K562 (cell line): ENCODE results near the gene LAMB4. TPM values are rescaled to one million over a fixed set of nuclear protein-coding genes. Genes with fewer than 3 reads are reported as not detected.

Experiments used
- ATAC-seq: fragments of 200-7000 bp; cut with Tn5 transposase; 3 replicates; pipeline ENCODE4 v1.9.1; 2020; ENCODE audit warnings: moderate library complexity
- BruUV-seq: library from RNA; stranded (reverse); fragments of 400-500 nt; replicated peaks from 2 replicates; lab custom pipeline; 2021; lab: Mats Ljungman, UMichigan
- CTCF ChIA-PET: fragments of 300-600 bp; formaldehyde crosslinking; extraction: SDS; loops from one replicate; lab custom pipeline; 2021; ENCODE audit warnings: low intra/inter-chr PET ratio; lab: Yijun Ruan, JAX
- POLR2A ChIA-PET: fragments of 300-600, 350-650 bp; sonication (Branson Sonifier 250); formaldehyde crosslinking; extraction: SDS; loops from one replicate; lab custom pipeline; 2021; ENCODE audit warnings: antibody characterized with exemption, inconsistent platforms; lab: Yijun Ruan, JAX
- DNase-seq, 4 experiments: peaks; one replicate each; pipeline versions ENCODE4 v3.0.0 to v3.0.0-alpha.2; 2011 to 2018; ENCODE audit warnings: low spot score in 3 of 4, mixed read lengths in 3 of 4; ENCODE audit errors: extremely low read depth in 1 of 4
- FAIRE-seq: peaks from 2 replicates; lab custom pipeline; 2011; peaks lifted over from hg19 to GRCh38; lab: Jason Lieb, UNC
- H2AFZ ChIP-seq: 2 replicates; pipeline ENCODE4 v1.6.0; 2011; ENCODE audit warnings: low read depth, low read length, control low read depth, inconsistent platforms
- H3K27ac ChIP-seq: fragments of 200-600 bp; 3 replicates; pipeline ENCODE4 v1.8.0; 2011; ENCODE audit warnings: low read depth, mild to moderate bottlenecking, control low read depth, inconsistent platforms, low read length, moderate library complexity, mixed read lengths; ENCODE audit errors: extremely low read depth
- H3K27me3 ChIP-seq, 2 experiments: fragments of 300-600 bp in 1 of 2; 2 replicates in 1 of 2; 3 replicates in 1 of 2; pipeline versions ENCODE4 v1.6.0 to v1.8.0; 2011; ENCODE audit warnings: inconsistent platforms in 2 of 2, low read length in 2 of 2, mild to moderate bottlenecking in 1 of 2, mixed read lengths in 1 of 2, moderate library complexity in 1 of 2; ENCODE audit not compliant: control insufficient read depth in 2 of 2, insufficient read depth in 2 of 2
- H3K36me3 ChIP-seq: fragments of 300-600 bp; 3 replicates; pipeline ENCODE4 v1.8.0; 2011; ENCODE audit warnings: mild to moderate bottlenecking, low read length, inconsistent platforms; ENCODE audit not compliant: control insufficient read depth, insufficient read depth
- H3K4me1 ChIP-seq, 2 experiments: fragments of 200-600 bp in 1 of 2; replicated peaks in 1 of 2; 2 replicates in 1 of 2; 3 replicates in 1 of 2; pipeline versions ENCODE4 v1.5.1 to v1.8.0; 2011; ENCODE audit warnings: inconsistent platforms in 2 of 2, low read length in 2 of 2, mild to moderate bottlenecking in 1 of 2, mixed read lengths in 1 of 2, moderate library complexity in 1 of 2; ENCODE audit not compliant: control insufficient read depth in 2 of 2, insufficient read depth in 2 of 2
- H3K4me2 ChIP-seq: 2 replicates; pipeline ENCODE4 v1.6.1; 2011; ENCODE audit warnings: low read length, control low read depth, inconsistent platforms, mixed read lengths; ENCODE audit not compliant: insufficient read depth
- H3K4me3 ChIP-seq: fragments of 200-600 bp; sonication (generic), shearing (Covaris generic); 2 replicates; pipeline ENCODE4 v1.5.1; 2016; ENCODE audit warnings: control low read depth, inconsistent platforms
- H3K79me2 ChIP-seq: fragments of 200-600 bp; 3 replicates; pipeline ENCODE4 v1.8.0; 2011; ENCODE audit warnings: low read length, inconsistent platforms; ENCODE audit not compliant: control insufficient read depth, insufficient read depth
- H3K9ac ChIP-seq, 2 experiments: 2 replicates each; pipeline versions ENCODE4 v1.6.0 to v1.6.1; 2011; ENCODE audit warnings: low read depth in 2 of 2, low read length in 2 of 2, control low read depth in 1 of 2, inconsistent platforms in 1 of 2, mild to moderate bottlenecking in 1 of 2, mixed read lengths in 1 of 2; ENCODE audit not compliant: insufficient read depth in 1 of 2
- H3K9me1 ChIP-seq: one replicate; pipeline ENCODE4 v1.6.0; 2011; ENCODE audit warnings: inconsistent platforms, mild to moderate bottlenecking, low read length, moderate library complexity; ENCODE audit not compliant: control insufficient read depth, insufficient read depth
- H3K9me3 ChIP-seq: replicated peaks from 2 replicates; pipeline ENCODE4 v1.5.1; 2011; ENCODE audit warnings: low read depth, low read length, inconsistent platforms; ENCODE audit not compliant: control insufficient read depth, insufficient read depth
- H4K20me1 ChIP-seq: replicated peaks from 2 replicates; pipeline ENCODE4 v1.6.1; 2011; ENCODE audit warnings: low read length, inconsistent platforms, mixed read lengths; ENCODE audit not compliant: control insufficient read depth, insufficient read depth
- ATF3 ChIP-seq, 2 experiments: fragments of 450-650 bp in 1 of 2; sonication (generic) in 1 of 2; formaldehyde crosslinking in 1 of 2; IDR thresholded peaks in 1 of 2; conservative IDR thresholded peaks in 1 of 2; 2 replicates each; pipeline versions ENCODE4 v1.6.1 to v1.8.1; 2016 to 2023; ENCODE audit warnings: mild to moderate bottlenecking in 2 of 2, moderate library complexity in 2 of 2, inconsistent platforms in 1 of 2, missing genetic modification reagents in 1 of 2
- CEBPB ChIP-seq: fragments of 450-650 bp; IDR thresholded peaks from 2 replicates; pipeline ENCODE4 v1.6.1; 2016; ENCODE audit warnings: missing genetic modification characterization, missing compliant biosample characterization
- CEBPG ChIP-seq, 3 experiments: fragments of 200-800 bp in 1 of 3; sonication (Bioruptor generic) in 1 of 3; sonication (generic) in 1 of 3; formaldehyde crosslinking in 1 of 3; IDR thresholded peaks in 2 of 3; conservative IDR thresholded peaks in 1 of 3; 2 replicates each; pipeline versions ENCODE4 v1.6.1 to v1.8.0; 2016 to 2022; ENCODE audit warnings: missing compliant biosample characterization in 2 of 3, missing genetic modification characterization in 2 of 3, mild to moderate bottlenecking in 1 of 3, missing genetic modification reagents in 1 of 3
- CXXC5 ChIP-seq: fragments of 250-450 bp; sonication (Bioruptor Pico); IDR thresholded peaks from 2 replicates; pipeline ENCODE4 v1.8.0; 2022; ENCODE audit warnings: inconsistent platforms, mild to moderate bottlenecking, moderate library complexity
- E2F5 ChIP-seq: sonication (generic); formaldehyde crosslinking; IDR thresholded peaks from 2 replicates; pipeline ENCODE4 v1.8.0; 2022; ENCODE audit warnings: mild to moderate bottlenecking, missing genetic modification reagents
- RBFOX2 ChIP-seq: fragments of 200-400 bp; formaldehyde crosslinking; IDR thresholded peaks from 2 replicates; pipeline ENCODE4 v1.6.1; 2017; ENCODE audit warnings: low read depth, mild to moderate bottlenecking, low read length, moderate library complexity
- ZNF395 ChIP-seq: fragments of 200-800 bp; sonication (Bioruptor generic); IDR thresholded peaks from 2 replicates; pipeline ENCODE4 v1.6.1; 2017; ENCODE audit warnings: missing genetic modification characterization, missing compliant biosample characterization
- ZNF77 ChIP-seq: fragments of 250-450 bp; sonication (Bioruptor Pico); IDR thresholded peaks from 2 replicates; pipeline ENCODE4 v1.5.0; 2020
- ZNF79 ChIP-seq: fragments of 250-450 bp; sonication (Bioruptor Pico); IDR thresholded peaks from 2 replicates; pipeline ENCODE4 v1.4.0; 2020; ENCODE audit warnings: low read depth, mild to moderate bottlenecking, moderate library complexity
- WGBS: fragments of 100-300 bp; shearing (Covaris generic); methylation state at CpG from one replicate; pipeline ENCODE4 v1.1.6; 2016; ENCODE audit warnings: low coverage, mixed read lengths; ENCODE audit not compliant: insufficient coverage; ENCODE audit errors: missing lambda C conversion rate; 5-methylcytosine and 5-hydroxymethylcytosine counted together
- in situ Hi-C: fragments of 300-500 bp; cut with MboI; formaldehyde crosslinking; loops from 4 replicates; pipeline ENCODE4 v1.15.0; 2018; ENCODE audit warnings: inconsistent platforms, mixed read lengths
- intact Hi-C: fragments of 100-400 bp; cut with micrococcal nuclease; formaldehyde crosslinking; loops from 2 replicates; pipeline ENCODE4 v1.14.2; 2022
- polyA plus RNA-seq, 8 experiments: library from polyadenylated mRNA; depleted of rRNA in 4 of 8; stranded (reverse) in 5 of 8; unstranded in 3 of 8; fragments of >200 nt; fragmentation: Nextera tagmentation in 2 of 8; fragmentation: Illumina TruSeq in 1 of 8; extraction: Ambion mirVana in 2 of 8; extraction: Trizol in 1 of 8; gene quantifications; 2 replicates each; pipeline versions ENCODE4 v1.2.1 to v1.2.3, GENCODE V29; 2011 to 2014; ENCODE audit warnings: inconsistent platforms in 1 of 8, missing spikeins in 1 of 8
- total RNA-seq, 7 experiments: library from RNA; depleted of rRNA in 6 of 7; stranded (reverse); fragments of >200 nt in 6 of 7; fragmentation: Illumina TruSeq in 2 of 7; extraction: Trizol in 2 of 7; gene quantifications; 2 replicates each; pipeline versions ENCODE4 v1.2.1 to v1.2.3, GENCODE V29; 2011 to 2021; ENCODE audit warnings: low replicate concordance in 1 of 7

LAMB4 gene
- total and polyA plus RNA-seq, 9 of the 15 experiments (the other 6 are each of a cell fraction or from before 2014, with no cell fraction given): 0.06 to 0.13 (median 0.07) TPM; not detected in 6

GRCh38 chr7:108122181-108122580 is 8.0 kb downstream of the LAMB4 start:
- intact Hi-C loops (no loop called here), in situ Hi-C loops (no loop called here)
- ChIA-PET CTCF (no interaction called here), POLR2A (interaction anchor here (1.7 kb wide), 1 partner anchor 160 kb away, joined by 3 read pairs; no protein-coding TSS in a partner anchor)
- H3K4me1 ChIP-seq: no peaks in the 10 kb centered on the region
- ATAC-seq (peak; percentile 54), DNase-seq (no peak), FAIRE-seq (no peak)
- H3K27ac ChIP-seq: no peak overlapping the region
- no peaks in the 10 kb centered on the region for H3K27me3 ChIP-seq
- BruUV-seq: no TSS peak
- no peaks in the 10 kb centered on the region for H3K36me3 ChIP-seq
- no peaks in the 10 kb centered on the region for H4K20me1 ChIP-seq
- no peak overlapping the region for H3K9ac ChIP-seq
- no peaks in the 10 kb centered on the region for H3K9me1 ChIP-seq
- TF ChIP-seq ZNF79 (no peak), ZNF395 (CRISPR knock-in tag) (no peak), ZNF77 (CRISPR knock-in tag) (no peak), CXXC5 (no peak), RBFOX2 (no peak)
- no peak overlapping the region for H3K4me2 ChIP-seq
- H2AFZ ChIP-seq: no peak overlapping the region
- H3K79me2 ChIP-seq: no peaks in the 10 kb centered on the region
- no peaks in the 10 kb centered on the region for H3K9me3 ChIP-seq
- H3K4me3 ChIP-seq: no peak overlapping the region

GRCh38 chr7:108120933-108121332 is 9.2 kb downstream of the LAMB4 start:
- Histone ChIP-seq H3K4me1 (no peaks in the 10 kb centered on the region), H3K27ac (no peak overlapping the region), H3K36me3 (no peaks in the 10 kb centered on the region), H2AFZ (no peak overlapping the region), H3K9ac (no peak overlapping the region), H3K4me2 (no peak overlapping the region), H3K9me1 (no peaks in the 10 kb centered on the region), H3K27me3 (no peaks in the 10 kb centered on the region), H3K9me3 (no peaks in the 10 kb centered on the region), H3K79me2 (no peaks in the 10 kb centered on the region), H4K20me1 (no peaks in the 10 kb centered on the region), H3K4me3 (no peak overlapping the region)
- in situ Hi-C loops: no loop called here
- DNase-seq: no peak
- ATAC-seq: no peak
- FAIRE-seq: no peak
- CTCF ChIA-PET: no interaction called here
- intact Hi-C loops: no loop called here
- no TSS peak for BruUV-seq
- POLR2A ChIA-PET: interaction anchor here (1.1 kb wide), 1 partner anchor 13 kb away, joined by 4 read pairs; no protein-coding TSS in a partner anchor
- 41% methylated on average over 3 of the region's 3 CpGs for WGBS
- no peak for TF ChIP-seq E2F5 (CRISPR knock-in tag)
- peak; percentile 92 for TF ChIP-seq CEBPB (tag)
- no peak for TF ChIP-seq CEBPG (CRISPR knock-in tag; IDR thresholded peaks at IDR 0.05)
- TF ChIP-seq CEBPG (tag; conservative IDR thresholded peaks at IDR 0.05 in 1 of 2, IDR thresholded peaks at IDR 0.05 in 1 of 2): peak; percentile 78 to 81
- TF ChIP-seq ATF3 (IDR thresholded peaks at IDR 0.05): peak; percentile 75
- no peak for TF ChIP-seq ATF3 (CRISPR knock-in tag; conservative IDR thresholded peaks at IDR 0.05)
